ENCODE data around the gene VTI1A. TPM values are rescaled to one million over a fixed set of nuclear protein-coding genes. Genes with fewer than 3 reads are reported as not detected.

Gene VTI1A
- total and polyA plus RNA-seq, 9 of the 15 experiments (the other 6 are each of a cell fraction or from before 2014, with no cell fraction given): 9.3 to 21.4 (median 16.0) TPM

GRCh38 chr10:112649006-112649821, 202.2 kb downstream of the VTI1A start:
- Histone ChIP-seq H3K4me2 (ENCODE audit: insufficient read depth, low read length) (no peak overlapping the region), H3K27ac (ENCODE audit: extremely low read depth, low read depth, low read length) (no peak overlapping the region), H3K4me3 (no peak overlapping the region), H3K79me2 (ENCODE audit: control insufficient read depth, insufficient read depth, low read length) (no peaks in the 10 kb centered on the region), H3K9me3 (replicated peaks; ENCODE audit: control insufficient read depth, insufficient read depth, low read depth, low read length) (no peaks in the 10 kb centered on the region), H4K20me1 (replicated peaks; ENCODE audit: control insufficient read depth, insufficient read depth, low read length) (no peaks in the 10 kb centered on the region), H2AFZ (ENCODE audit: low read depth, low read length) (no peak overlapping the region), H3K9ac (ENCODE audit: insufficient read depth in 1 of 2, low read depth in 2 of 2, low read length in 2 of 2) (no peak overlapping the region), H3K27me3 (ENCODE audit: control insufficient read depth in 2 of 2, insufficient read depth in 2 of 2, low read length in 2 of 2) (no peaks in the 10 kb centered on the region), H3K36me3 (ENCODE audit: control insufficient read depth, insufficient read depth, low read length) (no peaks in the 10 kb centered on the region), H3K9me1 (ENCODE audit: control insufficient read depth, insufficient read depth, low read length) (peaks cover 2% of the 10 kb centered on the region), H3K4me1 (replicated peaks in 1 of 2; ENCODE audit: control insufficient read depth in 2 of 2, insufficient read depth in 2 of 2, low read length in 2 of 2) (no peaks in the 10 kb centered on the region)
- in situ Hi-C loops (cut with MboI) (no loop called here), intact Hi-C loops (cut with micrococcal nuclease) (no loop called here)
- POLR2A ChIA-PET: no interaction called here
- CTCF ChIA-PET (ENCODE audit: low intra/inter-chr PET ratio): no interaction called here
- BruUV-seq (replicated peaks): no TSS peak
- no peak for FAIRE-seq
- DNase-seq (ENCODE audit: extremely low read depth in 1 of 4, low spot score in 3 of 4): no peak
- 62% methylated on average over 3 of the region's 4 CpGs for WGBS (ENCODE audit: insufficient coverage, low coverage, missing lambda C conversion rate)
- no peak for ATAC-seq
- TF ChIP-seq SAFB2 (IDR thresholded peaks at IDR 0.05; ENCODE audit: borderline replicate concordance, low read depth, low read length, severe bottlenecking) (no peak), CUX1 (CRISPR knock-in tag; IDR thresholded peaks at IDR 0.05) (no peak), ZNF717 (CRISPR knock-in tag; IDR thresholded peaks at IDR 0.05) (no peak), PHF8 (IDR thresholded peaks at IDR 0.05; ENCODE audit: borderline replicate concordance, low read length) (no peak), CBX8 (IDR thresholded peaks at IDR 0.05; ENCODE audit: borderline replicate concordance, extremely low read depth, low read depth, low read length, poor library complexity, severe bottlenecking) (no peak), XRCC3 (IDR thresholded peaks at IDR 0.05) (no peak), BRF2 (IDR thresholded peaks at IDR 0.05; ENCODE audit: borderline replicate concordance, insufficient read depth, insufficient read length) (no peak), MXD1 (CRISPR knock-in tag; IDR thresholded peaks at IDR 0.05; ENCODE audit: borderline replicate concordance, poor library complexity, severe bottlenecking) (no peak), SMAD1 (IDR thresholded peaks at IDR 0.05; ENCODE audit: low read depth, low read length, partially characterized antibody) (no peak)
- TF ChIP-seq, protein P1, sequence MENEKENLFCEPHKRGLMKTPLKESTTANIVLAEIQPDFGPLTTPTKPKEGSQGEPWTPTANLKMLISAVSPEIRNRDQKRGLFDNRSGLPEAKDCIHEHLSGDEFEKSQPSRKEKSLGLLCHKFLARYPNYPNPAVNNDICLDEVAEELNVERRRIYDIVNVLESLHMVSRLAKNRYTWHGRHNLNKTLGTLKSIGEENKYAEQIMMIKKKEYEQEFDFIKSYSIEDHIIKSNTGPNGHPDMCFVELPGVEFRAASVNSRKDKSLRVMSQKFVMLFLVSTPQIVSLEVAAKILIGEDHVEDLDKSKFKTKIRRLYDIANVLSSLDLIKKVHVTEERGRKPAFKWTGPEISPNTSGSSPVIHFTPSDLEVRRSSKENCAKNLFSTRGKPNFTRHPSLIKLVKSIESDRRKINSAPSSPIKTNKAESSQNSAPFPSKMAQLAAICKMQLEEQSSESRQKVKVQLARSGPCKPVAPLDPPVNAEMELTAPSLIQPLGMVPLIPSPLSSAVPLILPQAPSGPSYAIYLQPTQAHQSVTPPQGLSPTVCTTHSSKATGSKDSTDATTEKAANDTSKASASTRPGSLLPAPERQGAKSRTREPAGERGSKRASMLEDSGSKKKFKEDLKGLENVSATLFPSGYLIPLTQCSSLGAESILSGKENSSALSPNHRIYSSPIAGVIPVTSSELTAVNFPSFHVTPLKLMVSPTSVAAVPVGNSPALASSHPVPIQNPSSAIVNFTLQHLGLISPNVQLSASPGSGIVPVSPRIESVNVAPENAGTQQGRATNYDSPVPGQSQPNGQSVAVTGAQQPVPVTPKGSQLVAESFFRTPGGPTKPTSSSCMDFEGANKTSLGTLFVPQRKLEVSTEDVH (IDR thresholded peaks at IDR 0.05; ENCODE audit: low read depth, partially characterized antibody): no peak

Data from K562 (cell line).